NCI-H82 treated with DMSO at 0.1 percent for 48 hours (cell line): ENCODE measurements around the gene DACT3.

Source experiments
- DNase-seq: peaks from one replicate; lab custom pipeline; 2025; ENCODE audit not compliant: unreplicated experiment; lab: John Stamatoyannopoulos, UW

DACT3 gene

DNA sequence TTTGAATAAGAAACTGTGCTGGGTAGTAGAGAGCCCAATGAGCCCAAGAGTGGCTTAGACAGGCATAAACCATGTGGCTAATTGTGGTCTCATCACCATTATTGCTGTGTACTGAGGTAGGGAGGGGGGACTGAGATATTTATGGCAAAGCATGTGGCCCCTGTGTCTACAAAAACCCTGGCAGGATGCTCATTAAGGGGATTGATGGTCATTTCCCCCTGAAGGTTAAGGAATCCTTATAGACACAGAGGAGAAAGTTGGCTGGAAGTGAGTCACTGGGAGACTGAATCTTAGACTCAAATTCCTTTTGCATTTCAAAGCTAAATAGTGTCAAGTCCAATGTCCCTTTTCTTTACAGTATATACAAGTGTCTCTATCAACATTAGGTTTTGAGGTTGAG lies 9.8 kb upstream of the DACT3 start:
- DNase-seq: no peak

DNA sequence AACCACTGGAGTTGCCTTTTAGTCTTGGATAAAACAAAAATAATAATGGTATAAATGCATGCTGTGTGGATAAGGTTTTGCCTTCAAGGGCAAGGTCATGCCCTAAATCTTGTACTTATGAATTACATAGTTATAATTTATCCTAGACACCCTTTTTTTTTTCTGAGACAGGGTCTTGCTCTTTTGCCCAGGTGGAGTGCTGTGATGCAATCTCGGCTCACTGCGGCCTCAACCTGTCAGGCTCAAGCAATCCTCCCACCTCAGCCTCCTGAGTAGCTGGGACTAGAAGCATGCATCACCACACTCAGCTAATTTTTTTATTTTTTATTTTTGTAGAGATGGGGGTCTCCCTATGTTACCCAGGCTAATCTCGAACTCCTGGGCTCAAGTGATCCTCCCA lies 7.7 kb upstream of the DACT3 start:
- no peak for DNase-seq

DNA sequence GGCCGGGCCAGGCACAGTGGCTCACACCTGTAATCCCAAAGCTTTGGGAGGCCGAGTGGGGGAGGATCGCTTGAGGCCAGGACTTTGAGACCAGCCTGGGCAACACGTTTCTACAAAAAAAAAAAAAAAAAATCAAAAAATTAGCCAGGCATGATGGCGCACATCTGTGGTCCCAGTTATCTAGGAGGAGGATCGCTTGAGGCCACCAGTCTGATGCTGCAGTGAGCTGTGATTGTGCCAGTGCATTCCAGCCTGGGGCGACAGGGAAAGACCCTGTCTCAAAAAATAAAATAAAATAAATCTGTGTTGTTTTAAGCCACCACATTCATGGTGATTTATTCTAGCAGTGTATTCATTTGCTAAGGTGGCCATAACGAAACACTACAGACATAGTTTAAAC lies 4.1 kb upstream of the DACT3 start:
- DNase-seq: no peak

DNA sequence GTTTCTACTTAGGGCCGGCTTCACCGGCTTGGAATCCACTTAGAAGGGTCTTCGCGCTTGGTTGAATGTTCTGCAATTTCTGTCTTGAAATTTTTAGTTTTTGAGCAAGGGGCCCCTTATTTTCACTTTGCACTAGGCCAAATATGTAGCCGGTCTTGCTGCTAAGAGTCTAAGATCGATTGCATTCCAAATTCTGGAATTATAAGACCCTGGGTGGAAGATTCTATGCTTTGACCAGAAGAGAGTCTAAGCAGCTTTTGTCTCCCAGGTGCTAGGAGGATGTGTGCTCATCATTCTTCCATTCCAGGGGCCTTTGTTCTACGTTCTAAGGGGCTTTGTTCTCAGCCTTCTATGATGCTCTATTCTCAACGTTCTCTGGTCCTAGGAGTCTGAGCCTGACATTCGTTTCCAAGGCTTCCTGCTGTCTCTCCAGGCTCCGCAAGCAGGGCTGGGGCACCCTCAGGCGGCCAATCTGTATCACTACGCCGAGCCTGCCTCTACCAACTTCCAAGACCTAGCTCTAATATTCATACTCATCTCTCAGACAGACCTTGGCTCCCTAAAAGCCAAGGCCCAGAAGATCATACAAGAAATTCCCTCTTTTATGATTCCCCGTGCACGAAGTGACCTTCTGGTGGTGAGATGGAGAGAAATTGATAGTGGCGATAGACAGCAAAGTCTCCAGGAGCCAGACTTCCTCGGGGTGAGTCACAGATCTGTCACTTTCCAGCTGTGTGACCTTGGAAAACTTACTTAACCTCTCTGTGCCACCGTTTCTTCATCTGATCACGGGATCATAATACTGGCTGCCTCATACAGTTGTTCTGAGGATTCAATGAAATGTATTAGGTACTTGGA lies 982 bp upstream of the DACT3 start:
- peak; percentile 91 for DNase-seq

DNA sequence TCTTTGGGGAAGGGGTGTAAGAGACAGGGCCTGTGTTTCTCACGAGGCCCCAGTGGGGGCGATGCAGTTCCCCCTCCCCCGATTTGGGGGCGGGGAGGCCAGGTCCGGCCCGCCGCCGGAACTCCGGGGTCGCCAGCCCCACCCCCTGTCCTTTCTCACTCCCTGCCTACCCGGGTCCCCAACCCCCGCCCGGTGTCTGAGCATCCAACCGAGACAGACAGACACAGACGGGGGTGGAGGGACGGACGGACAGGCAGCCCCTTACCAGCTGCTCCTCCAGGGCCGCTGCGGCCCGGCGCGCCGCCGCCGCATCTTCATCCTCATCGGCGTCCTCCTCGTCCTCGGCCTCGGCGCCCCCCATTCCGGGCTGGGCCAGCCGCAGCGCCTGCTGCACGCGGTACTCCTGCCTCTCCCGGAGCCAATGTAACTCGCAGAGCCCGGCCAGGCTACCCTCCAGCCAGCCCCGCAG lies 397 bp downstream of the DACT3 start:
- DNase-seq: no peak

DNA sequence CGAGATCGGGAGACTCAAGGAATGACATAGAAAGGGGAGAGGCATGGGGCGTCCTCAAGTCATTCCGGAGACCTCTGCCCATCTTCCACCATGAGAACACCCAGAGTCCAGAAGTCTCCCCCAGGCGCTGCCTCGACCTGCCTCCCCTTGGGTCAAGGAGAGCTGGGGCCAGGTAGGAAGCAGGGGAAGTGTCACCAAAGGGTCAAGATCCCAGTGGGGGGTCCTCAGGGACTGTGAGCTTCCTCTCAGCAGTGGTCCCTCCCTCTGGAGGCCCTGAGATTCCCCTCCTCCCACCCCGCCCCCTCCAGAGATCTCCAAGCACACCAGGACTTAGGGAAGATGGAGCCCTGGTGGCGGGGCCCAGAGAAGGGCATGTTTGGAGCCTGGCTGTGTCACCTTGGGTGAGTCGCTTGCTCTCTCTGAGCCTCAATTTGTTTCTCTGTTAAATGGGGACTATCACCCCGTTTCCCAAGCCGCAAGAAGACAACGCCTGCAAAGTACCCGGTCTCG lies 919 bp downstream of the DACT3 start:
- no peak for DNase-seq

DNA sequence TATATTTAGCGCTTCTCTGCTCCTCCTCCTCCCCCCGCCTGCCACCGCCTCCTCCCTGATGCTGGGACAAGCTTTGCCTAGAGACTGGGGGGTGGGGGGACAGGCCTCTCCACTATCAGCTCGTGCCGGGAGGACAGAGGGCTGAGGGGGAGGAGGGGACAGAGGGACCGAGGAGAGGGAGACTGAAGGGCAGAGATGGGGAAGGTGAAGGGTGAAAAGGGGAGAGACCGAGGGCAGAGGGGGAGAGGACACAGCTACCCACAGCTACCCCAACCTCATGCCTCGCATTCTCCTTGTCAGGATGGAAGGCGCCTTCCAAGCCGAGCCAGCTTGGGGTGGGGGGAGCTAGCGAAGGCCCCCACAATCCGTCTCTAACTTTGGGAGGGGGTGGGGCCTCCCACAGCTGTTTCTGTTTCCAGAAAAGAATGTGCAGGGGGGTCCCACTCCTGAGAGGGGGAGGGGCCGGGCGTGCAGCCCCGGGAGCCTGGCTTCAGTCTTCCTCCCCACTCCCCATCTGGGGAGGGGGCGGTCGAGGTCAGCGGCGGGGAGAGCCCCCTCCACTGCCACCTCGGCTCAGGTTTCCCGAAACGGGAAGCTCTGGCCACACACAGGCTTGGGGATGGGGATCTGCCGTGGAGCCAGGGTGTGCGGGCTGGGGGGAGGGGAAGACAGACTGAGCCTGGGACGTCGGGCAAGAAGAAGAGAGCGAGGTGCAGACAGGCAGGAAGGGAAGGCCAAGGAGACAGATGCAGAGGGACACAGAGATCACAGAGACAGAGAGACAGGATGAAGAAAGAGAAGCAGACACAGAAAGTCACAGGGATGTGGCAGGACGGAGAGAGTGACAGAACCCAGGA lies 1.6 kb downstream of the DACT3 start:
- peak; percentile 15 for DNase-seq

DNA sequence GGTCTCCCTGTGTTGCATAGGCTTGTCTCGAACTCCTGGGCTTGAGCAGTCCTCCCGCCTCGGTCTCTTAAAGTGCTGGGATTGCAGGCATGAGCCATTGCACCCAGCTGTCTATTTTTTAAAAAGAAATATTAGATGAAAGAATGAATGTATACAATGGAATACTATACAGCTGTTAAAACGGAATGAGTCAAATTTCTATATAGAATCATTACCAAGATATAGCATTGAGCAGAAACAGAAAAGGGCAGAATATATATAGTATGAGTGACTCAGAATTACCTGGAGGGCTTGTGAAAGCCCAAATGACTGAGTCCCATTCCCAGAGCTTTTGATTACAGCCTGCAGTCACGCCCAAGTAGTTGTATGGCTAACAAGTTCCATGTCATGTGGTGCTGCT lies 4.4 kb downstream of the DACT3 start:
- no peak for DNase-seq

DNA sequence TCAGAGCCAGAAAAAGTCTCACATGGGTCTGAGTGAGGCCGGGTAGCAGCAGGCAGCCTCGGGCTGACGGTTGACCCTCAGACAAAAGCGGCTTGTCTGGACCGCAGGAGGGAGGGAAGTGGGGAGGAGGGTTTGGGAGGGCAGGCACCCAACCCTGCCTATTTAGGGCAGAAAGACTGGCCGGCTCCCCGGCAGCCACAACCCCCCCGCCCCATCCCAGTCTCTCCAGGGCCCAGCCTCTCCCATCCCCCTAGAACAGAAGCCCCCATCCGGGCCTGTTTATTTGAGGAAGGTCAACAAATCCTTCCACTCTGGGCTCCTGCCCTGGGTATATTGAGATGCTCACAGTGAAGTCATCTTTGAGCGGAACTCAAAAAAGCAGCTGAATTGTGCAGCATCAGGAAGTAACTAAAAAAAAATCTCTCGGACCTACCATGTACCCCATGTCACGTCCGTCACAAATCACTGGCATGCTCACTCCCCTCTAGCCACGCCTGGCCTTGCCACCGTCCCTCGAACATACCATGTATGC lies 6.3 kb downstream of the DACT3 start:
- no peak for DNase-seq

DNA sequence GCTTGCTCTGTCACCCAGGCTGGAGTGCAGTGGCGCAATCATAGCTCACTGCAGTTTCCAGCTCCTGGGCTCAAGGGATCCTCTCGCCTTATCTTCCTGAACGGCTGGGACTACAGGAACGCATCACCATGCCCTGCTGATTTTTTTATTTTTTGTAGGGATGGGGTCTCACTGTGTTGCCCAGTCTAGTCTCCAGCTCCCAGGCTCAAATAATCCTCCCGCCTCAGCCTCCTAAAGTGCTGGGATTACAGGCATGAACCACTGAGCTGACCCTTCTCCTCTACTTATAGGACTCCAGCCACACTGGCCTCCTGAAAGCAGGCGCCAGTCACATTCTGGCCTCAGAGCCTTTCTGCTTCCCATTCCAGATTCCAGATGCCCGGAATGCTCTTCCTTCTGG lies 10.5 kb downstream of the DACT3 start:
- DNase-seq: no peak

DNA sequence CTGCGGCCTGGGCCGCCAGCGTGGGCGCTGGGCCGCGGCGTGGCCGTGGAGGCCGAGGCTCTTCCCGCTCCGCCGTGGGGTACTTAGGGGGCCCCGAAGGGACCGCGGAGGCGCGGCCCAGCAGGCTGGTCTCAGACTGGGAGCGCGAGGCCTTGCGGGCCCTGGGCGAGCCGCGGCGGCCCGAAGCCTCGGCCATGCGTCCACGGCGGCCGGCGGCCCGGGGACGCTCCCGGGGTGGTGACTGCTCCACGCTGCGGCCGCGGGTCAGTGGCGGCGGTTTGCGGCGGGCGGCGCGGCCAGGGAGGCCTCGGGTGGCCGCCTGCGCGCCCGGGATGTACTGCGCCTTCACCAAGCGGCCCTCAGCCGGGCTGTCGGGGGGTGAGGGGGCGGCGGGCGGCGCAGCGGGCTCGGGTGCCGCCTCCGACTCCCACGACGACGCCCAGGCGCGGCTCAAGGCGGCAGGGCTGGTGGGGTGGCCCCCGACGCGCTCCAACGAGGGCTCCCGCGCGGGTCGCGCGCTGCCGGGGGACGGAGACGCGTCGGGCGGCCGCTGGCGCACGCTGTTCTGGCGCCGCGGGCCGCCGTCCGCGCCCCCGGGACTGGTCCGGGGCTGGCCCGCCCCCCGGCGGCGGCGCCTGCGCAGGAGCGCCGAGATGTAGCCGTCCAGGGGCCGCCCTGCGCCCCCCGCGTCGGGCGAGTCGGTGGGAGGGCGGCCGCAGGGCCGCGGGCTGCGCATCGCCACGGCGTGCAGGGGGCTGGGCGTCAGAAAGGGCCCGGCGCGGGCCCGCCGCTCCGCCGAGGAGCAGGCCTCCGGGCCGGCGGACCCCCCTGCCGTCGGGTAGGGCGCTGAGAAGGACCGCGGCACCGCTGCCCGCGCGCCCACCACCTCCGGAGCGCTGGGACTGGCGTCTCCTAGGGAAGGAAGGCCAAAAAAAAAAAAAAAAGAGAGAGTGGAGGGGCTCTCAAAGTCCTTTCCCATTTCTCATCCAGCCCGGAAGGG lies 11.7 kb downstream of the DACT3 start:
- DNase-seq: no peak

DNA sequence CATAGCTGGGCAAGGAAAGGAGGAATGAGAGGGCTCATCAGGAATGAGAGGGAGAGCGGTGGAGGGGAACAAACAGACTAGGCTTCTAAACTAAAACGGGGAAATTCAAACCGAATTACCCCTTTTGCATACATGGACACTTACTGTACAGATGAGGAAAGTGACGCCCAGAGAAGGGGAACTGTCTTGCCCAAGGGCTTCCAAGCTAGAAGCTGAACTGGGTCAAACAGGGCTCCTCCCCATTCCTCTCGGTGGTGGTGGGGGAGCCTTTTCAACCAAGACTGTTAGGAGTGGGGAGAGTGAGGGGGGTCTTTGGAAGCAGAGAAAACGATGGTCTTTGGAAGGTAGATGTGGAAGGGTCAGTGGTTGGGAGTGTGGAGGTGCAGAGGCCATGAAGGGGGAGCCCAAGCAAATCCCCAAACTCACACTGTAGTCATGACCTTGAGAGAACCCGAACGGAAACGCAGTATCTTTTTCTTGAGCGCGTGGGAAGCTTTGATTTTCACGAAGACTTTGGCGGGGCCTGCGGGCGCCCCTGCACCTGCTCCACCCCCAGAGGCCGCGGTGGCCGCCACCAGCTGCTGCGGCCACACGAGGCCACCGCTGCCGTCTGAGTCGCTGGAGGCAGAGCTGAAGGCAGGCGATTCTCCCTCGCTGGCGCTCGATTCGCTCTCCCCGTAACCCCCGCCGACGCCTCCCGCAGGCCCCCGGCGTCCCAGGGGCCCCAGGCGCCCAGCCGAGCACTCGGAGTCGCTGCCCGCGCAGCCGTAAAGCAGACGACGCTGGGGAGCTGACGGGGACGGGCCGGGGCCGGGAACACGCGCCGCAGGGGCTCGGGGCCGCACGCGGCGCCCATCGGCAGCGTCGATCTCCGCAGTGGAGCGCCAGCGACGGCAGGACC lies 12.7 kb downstream of the DACT3 start:
- DNase-seq: no peak

DNA sequence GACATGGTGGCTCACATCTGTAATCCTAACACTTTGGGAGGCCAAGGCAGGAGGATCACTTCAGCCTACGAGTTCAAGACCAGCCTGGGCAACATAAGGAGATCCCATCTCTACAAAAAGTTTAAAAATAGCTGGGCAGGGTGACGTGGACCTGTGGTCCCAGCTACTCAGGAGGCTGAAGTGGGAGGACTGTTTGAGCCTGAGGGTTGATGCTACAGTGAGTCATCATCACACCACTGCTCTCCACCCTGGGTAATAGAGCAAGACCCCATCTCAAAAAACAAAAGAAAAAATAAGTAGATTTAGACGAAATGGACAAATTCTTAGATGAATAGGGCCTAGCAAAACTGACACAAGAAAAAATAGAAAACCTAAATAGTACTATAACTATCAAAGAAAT lies 14.6 kb downstream of the DACT3 start:
- DNase-seq: no peak

DNA sequence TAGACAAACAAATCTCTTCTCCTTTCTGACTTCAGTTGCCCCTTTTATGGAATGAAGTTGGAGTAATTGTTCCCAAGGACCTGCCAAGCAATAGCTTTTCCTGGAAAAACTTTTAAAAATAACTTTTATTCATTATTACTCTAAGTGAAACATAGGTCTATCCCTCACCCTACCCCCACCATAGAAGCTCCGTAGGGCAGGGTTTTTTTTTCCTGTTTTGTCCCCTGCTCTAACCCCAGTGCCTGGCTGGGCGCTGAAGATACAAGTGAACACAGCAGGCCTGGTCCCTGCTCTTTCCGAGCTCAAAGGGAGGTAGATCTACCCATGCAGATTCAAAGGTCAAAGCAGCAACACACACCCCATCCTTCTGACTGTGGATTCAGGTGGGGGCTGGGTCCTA lies 16.3 kb downstream of the DACT3 start:
- no peak for DNase-seq

DNA sequence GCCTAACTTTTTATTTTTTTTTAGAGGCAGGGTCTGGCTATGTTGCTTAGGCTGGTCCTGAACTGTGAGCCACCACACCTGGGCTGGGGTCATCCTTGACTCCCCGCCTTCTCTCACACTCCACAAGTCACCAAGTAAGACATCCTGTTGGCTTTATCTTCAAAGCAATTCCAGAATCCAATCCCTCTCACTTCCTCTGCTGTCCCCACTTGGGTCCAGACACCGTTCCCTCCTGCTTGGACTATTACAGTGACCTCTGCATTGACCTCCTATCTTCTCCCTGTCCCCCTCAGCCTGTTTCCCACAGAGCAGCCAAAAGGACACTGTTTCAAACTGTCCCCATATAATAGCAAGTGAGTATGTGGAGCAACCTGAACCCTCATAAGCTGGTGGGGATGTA lies 20.3 kb downstream of the DACT3 start:
- no peak for DNase-seq

DNA sequence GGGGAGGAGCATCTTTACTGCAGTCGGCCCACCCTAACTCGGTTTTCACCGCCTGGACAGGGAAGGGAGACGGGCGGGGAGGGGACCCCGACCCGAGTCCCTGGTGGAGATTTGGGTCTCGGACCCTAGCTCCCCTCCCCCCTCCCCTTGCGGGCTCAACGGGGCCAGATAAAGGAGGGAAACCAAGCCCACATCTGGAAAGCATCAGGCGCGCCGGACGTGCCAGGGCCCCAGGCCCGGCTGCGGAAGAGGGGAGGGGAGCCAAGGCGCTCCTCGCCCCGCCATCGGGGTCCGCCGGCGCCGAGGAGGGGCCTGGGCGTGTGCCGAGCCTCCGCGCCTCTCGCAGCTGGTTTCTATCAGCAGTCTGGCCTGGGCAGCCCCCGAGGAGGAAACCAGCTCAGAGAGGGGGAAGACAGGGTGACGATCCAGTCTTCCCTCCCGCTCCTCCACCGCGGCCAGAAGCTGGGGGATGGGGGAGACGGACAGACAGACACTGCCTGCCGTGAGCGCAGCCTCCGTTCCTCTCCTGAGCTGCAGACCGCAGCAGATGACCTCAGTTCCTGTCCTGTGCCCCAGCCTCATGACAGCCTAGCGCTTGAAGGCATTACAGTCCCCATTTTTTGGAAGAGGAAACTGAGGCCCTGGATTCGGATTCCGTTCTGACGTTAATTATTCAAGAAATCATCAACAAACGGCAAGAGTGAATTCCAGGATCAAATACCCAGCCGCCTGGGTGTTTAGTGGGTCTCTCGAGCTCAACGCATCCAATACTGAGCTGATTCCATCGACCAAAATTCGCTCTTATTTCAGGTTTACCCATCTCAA lies 21.4 kb downstream of the DACT3 start:
- no peak for DNase-seq

DNA sequence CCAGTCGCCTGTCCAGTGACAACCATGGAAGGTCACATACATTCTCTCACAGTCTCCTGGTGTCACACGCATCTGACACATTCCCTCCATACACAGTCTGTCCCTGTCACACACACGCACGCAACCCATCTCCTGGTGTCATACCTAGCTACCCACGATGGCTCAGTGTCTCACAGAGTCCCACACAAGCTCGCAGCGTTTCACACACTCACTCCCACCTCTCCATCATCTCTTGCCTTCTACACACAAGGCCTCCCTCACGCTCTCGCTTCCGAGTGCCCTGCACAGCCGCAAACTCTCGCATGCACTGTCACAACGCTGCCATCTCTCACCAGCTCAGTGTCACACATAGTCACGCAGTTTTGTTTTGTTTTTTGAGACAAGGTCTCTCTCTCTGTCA lies 23.8 kb downstream of the DACT3 start:
- no peak for DNase-seq

DNA sequence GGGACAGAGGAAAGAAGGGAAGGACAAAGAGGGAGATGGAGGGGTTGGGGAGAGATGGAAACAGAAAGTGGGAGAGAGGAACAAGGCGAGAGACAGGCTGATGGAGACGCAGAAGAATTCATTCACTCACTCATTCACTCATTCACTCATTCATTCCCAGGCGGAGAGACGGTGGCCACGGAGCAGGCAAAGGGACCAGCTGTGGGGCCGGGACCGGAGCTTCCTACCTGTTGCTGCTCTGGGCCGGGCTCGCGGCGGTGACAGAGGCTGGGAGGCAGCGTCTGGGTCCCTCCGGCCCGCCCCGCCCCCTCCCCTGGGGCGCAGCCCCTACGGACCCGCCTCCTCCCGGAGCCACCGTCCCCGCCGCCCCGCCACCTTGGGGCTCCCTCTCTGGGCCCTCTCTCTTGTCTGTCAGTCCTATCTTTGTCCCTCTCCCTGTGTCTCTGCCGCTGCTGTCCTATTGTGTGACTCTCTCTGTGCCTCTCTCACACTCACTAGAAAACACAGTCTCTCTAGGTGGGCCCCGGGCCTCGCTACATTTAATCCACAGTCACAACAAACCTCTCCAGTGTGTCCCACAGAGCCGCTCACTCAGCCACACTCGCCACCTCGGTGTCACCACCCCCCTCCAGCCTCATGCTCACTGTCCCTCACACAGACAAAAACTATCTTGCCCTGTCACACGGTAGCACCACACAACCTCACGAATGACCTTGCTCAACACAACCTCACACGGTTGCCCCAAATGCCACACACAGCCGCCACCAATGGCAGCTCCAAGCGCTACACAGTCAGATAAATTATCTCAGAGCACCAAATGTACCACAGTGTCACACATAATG lies 24.8 kb downstream of the DACT3 start, which contains the start of gene GNG8:
Gene GNG8 (minus strand): TSS at position 283 of the 842 bp plus-strand sequence. CDS start 1,520 bp downstream, outside the sequence.
- no peak for DNase-seq
